Neural cell (in vitro differentiated cells): ENCODE data around the gene EPB41. TPM values are rescaled to one million over a fixed set of nuclear protein-coding genes. Genes with fewer than 3 reads are reported as not detected.

Source experiments
- H2AFZ ChIP-seq: fragments of 200-600, 300-800 bp; sonication (generic), shearing (Covaris generic); 2 replicates; pipeline ENCODE4 v1.6.0; 2014; ENCODE audit warnings: low read depth, mild to moderate bottlenecking, antibody characterized with exemption, low read length, moderate library complexity
- H3F3A ChIP-seq: fragments of 200-600 bp; shearing (Covaris generic); 2 replicates; pipeline ENCODE4 v1.6.1; 2016; ENCODE audit warnings: mild to moderate bottlenecking, moderate library complexity, mixed read lengths, antibody characterized with exemption, low read length; ENCODE audit not compliant: insufficient read depth, poor library complexity, severe bottlenecking
- H3K27ac ChIP-seq: fragments of 200-600, 300-800 bp; sonication (generic), shearing (Covaris generic); 2 replicates; pipeline ENCODE4 v1.5.1; 2014; ENCODE audit warnings: mild to moderate bottlenecking, low read length, moderate library complexity
- H3K27me3 ChIP-seq: fragments of 300-800, 200-600 bp; sonication (generic), shearing (Covaris generic); 2 replicates; pipeline ENCODE4 v1.6.0; 2014; ENCODE audit warnings: mild to moderate bottlenecking, low read depth, low read length, moderate library complexity; ENCODE audit not compliant: insufficient read depth
- H3K36me3 ChIP-seq: fragments of 300-800, 200-600 bp; sonication (generic), shearing (Covaris generic); 2 replicates; pipeline ENCODE4 v1.5.1; 2014; ENCODE audit warnings: mild to moderate bottlenecking, antibody characterized with exemption, low read length, moderate library complexity; ENCODE audit not compliant: insufficient read depth
- H3K4me2 ChIP-seq: fragments of 300-800, 200-600 bp; sonication (generic), shearing (Covaris generic); 2 replicates; pipeline ENCODE4 v1.6.0; 2014; ENCODE audit warnings: mild to moderate bottlenecking, low read length
- H3K4me3 ChIP-seq: fragments of 300-800, 200-600 bp; sonication (generic), shearing (Covaris generic); 2 replicates; pipeline ENCODE4 v1.5.1; 2014; ENCODE audit warnings: mild to moderate bottlenecking, low read length, moderate library complexity
- H3K79me2 ChIP-seq: fragments of 200-600 bp; shearing (Covaris generic); replicated peaks from 2 replicates; pipeline ENCODE4 v1.6.0; 2014; ENCODE audit warnings: mild to moderate bottlenecking, low read length, moderate library complexity; ENCODE audit not compliant: insufficient read depth
- H3K9ac ChIP-seq: fragments of 300-800, 200-600 bp; sonication (generic), shearing (Covaris generic); 2 replicates; pipeline ENCODE4 v1.6.1; 2016; ENCODE audit warnings: mild to moderate bottlenecking, low read length, mixed read lengths
- H3K9me2 ChIP-seq: fragments of 200-600 bp; shearing (Covaris generic); 2 replicates; pipeline ENCODE4 v1.6.1; 2016; ENCODE audit warnings: mild to moderate bottlenecking, low read length, mixed read lengths; ENCODE audit not compliant: insufficient read depth
- H3K9me3 ChIP-seq: fragments of 200-600, 300-800 bp; sonication (generic), shearing (Covaris generic); 2 replicates; pipeline ENCODE4 v1.6.1; 2016; ENCODE audit warnings: mild to moderate bottlenecking, mixed run types, low read length, moderate library complexity, mixed read lengths
- H4K20me1 ChIP-seq: fragments of 200-600 bp; shearing (Covaris generic); 2 replicates; pipeline ENCODE4 v1.6.1; 2016; ENCODE audit warnings: mild to moderate bottlenecking, mixed run types; ENCODE audit not compliant: insufficient read depth
- EP300 ChIP-seq: fragments of 450-650 bp; conservative IDR thresholded peaks from 2 replicates; pipeline ENCODE4 v1.6.1; 2014; ENCODE audit warnings: antibody characterized with exemption, mild to moderate bottlenecking, moderate library complexity; ENCODE audit not compliant: poor library complexity, severe bottlenecking
- EZH2 ChIP-seq: fragments of 200-600, 300-800 bp; shearing (Covaris generic), sonication (generic); IDR thresholded peaks from 2 replicates; pipeline ENCODE4 v1.6.1; 2014; ENCODE audit warnings: antibody characterized with exemption, low read length, borderline replicate concordance, mild to moderate bottlenecking; ENCODE audit not compliant: insufficient read depth, poor library complexity, severe bottlenecking
- MXI1 ChIP-seq: fragments of 450-650 bp; conservative IDR thresholded peaks from 2 replicates; pipeline ENCODE4 v1.6.1; 2014; ENCODE audit warnings: antibody characterized with exemption, mild to moderate bottlenecking; ENCODE audit not compliant: poor library complexity, severe bottlenecking
- POLR2AphosphoS5 ChIP-seq: IDR thresholded peaks from 2 replicates; pipeline ENCODE4 v1.6.1; 2012
- RAD21 ChIP-seq: fragments of 450-650 bp; conservative IDR thresholded peaks from 2 replicates; pipeline ENCODE4 v1.6.1; 2014; ENCODE audit warnings: antibody characterized with exemption, mild to moderate bottlenecking, moderate library complexity
- SMC3 ChIP-seq: fragments of 450-650 bp; conservative IDR thresholded peaks from 2 replicates; pipeline ENCODE4 v1.6.1; 2014; ENCODE audit warnings: antibody characterized with exemption, mild to moderate bottlenecking, moderate library complexity; ENCODE audit not compliant: poor library complexity
- TAF1 ChIP-seq: IDR thresholded peaks from 2 replicates; pipeline ENCODE4 v1.6.1; 2012; ENCODE audit warnings: low read depth
- polyA plus RNA-seq: library from polyadenylated mRNA; depleted of rRNA; stranded (reverse); fragments of >200 nt; gene quantifications from 2 replicates; pipeline ENCODE4 v1.2.3, GENCODE V29; 2014
- TF ChIP-seq, protein P1 (sequence below): IDR thresholded peaks from 2 replicates; pipeline ENCODE4 v1.6.1; 2012; ENCODE audit warnings: borderline replicate concordance
- TF ChIP-seq, protein P2 (sequence below): fragments of 450-650 bp; IDR thresholded peaks from 2 replicates; pipeline ENCODE4 v1.5.1; 2014; ENCODE audit warnings: antibody characterized with exemption, mild to moderate bottlenecking, moderate library complexity; ENCODE audit not compliant: poor library complexity, severe bottlenecking

Gene EPB41
- polyA plus RNA-seq, 1 donor from 2014 or later, result 62.0 TPM

DNA sequence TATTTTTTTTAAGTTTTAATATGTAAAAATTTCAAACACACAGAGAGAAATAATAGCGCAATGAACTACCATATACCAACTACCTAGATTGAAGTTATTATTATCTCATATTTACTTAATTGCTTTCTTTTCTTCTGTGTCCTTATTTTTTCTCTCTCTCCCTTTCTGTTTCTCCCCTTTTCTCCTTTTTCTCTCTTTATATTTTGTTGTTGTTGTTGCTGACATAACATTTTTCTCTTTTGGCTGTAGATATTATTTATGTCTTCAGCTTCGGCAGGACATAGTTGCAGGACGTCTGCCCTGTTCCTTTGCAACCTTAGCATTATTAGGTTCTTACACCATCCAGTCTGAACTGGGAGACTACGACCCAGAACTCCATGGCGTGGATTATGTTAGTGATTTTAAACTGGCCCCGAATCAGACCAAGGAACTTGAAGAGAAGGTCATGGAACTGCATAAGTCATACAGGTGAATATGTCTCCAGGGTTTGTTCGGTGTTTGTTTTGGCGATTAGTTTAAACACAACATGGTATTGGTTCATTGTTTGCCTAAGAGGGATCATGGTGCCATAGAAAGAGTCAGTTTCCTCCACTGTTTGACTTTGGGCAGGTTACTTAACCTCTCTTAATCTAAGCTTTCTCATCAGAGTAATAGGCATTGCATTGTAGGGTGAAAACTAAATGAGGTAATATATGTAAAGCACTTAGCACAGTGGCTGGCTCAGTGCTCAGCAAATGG, 103.8 kb downstream of the EPB41 start:
- no peak overlapping the region for H3K4me3 ChIP-seq
- no peaks in the 10 kb centered on the region for H4K20me1 ChIP-seq
- TF ChIP-seq RAD21 (no peak), POLR2AphosphoS5 (no peak), MXI1 (no peak), TAF1 (no peak), EP300 (no peak), SMC3 (no peak), EZH2 (no peak)
- TF ChIP-seq, protein P1, sequence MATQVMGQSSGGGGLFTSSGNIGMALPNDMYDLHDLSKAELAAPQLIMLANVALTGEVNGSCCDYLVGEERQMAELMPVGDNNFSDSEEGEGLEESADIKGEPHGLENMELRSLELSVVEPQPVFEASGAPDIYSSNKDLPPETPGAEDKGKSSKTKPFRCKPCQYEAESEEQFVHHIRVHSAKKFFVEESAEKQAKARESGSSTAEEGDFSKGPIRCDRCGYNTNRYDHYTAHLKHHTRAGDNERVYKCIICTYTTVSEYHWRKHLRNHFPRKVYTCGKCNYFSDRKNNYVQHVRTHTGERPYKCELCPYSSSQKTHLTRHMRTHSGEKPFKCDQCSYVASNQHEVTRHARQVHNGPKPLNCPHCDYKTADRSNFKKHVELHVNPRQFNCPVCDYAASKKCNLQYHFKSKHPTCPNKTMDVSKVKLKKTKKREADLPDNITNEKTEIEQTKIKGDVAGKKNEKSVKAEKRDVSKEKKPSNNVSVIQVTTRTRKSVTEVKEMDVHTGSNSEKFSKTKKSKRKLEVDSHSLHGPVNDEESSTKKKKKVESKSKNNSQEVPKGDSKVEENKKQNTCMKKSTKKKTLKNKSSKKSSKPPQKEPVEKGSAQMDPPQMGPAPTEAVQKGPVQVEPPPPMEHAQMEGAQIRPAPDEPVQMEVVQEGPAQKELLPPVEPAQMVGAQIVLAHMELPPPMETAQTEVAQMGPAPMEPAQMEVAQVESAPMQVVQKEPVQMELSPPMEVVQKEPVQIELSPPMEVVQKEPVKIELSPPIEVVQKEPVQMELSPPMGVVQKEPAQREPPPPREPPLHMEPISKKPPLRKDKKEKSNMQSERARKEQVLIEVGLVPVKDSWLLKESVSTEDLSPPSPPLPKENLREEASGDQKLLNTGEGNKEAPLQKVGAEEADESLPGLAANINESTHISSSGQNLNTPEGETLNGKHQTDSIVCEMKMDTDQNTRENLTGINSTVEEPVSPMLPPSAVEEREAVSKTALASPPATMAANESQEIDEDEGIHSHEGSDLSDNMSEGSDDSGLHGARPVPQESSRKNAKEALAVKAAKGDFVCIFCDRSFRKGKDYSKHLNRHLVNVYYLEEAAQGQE, result no peak
- TF ChIP-seq, protein P2, sequence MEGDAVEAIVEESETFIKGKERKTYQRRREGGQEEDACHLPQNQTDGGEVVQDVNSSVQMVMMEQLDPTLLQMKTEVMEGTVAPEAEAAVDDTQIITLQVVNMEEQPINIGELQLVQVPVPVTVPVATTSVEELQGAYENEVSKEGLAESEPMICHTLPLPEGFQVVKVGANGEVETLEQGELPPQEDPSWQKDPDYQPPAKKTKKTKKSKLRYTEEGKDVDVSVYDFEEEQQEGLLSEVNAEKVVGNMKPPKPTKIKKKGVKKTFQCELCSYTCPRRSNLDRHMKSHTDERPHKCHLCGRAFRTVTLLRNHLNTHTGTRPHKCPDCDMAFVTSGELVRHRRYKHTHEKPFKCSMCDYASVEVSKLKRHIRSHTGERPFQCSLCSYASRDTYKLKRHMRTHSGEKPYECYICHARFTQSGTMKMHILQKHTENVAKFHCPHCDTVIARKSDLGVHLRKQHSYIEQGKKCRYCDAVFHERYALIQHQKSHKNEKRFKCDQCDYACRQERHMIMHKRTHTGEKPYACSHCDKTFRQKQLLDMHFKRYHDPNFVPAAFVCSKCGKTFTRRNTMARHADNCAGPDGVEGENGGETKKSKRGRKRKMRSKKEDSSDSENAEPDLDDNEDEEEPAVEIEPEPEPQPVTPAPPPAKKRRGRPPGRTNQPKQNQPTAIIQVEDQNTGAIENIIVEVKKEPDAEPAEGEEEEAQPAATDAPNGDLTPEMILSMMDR, result no peak
- H3K9me3 ChIP-seq, result no peaks in the 10 kb centered on the region
- no peaks in the 10 kb centered on the region for H3K27me3 ChIP-seq
- peaks cover 3% of the 10 kb centered on the region for H3F3A ChIP-seq
- H3K79me2 ChIP-seq, result no peaks in the 10 kb centered on the region
- H3K4me2 ChIP-seq, result no peak overlapping the region
- no peak overlapping the region for H3K9ac ChIP-seq
- no peaks in the 10 kb centered on the region for H3K36me3 ChIP-seq
- no peak overlapping the region for H3K27ac ChIP-seq
- no peak overlapping the region for H2AFZ ChIP-seq
- H3K9me2 ChIP-seq, result no peaks in the 10 kb centered on the region

DNA sequence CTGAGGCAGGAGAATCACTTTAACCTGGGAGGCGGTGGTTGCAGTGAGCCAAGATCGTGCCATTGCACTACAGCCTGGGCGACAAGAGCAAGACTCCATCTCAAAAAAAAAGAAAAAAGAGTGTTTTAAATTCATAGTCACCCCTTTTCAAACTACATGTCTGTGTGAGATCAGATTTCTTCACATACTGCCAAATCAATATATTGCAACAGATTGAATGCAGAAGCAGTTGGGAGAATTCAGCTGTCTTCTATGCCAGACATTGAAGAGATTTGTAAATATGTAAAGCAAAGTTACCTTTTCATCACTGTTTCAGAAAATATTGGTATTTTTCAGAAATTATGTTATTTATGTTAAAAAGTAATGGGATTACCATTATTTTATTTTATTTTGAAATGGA, 108.3 kb downstream of the EPB41 start:
- no peak overlapping the region for H2AFZ ChIP-seq
- no peak overlapping the region for H3K27ac ChIP-seq
- no peaks in the 10 kb centered on the region for H3K36me3 ChIP-seq
- H3K9me3 ChIP-seq, result no peaks in the 10 kb centered on the region
- H3K9ac ChIP-seq, result no peak overlapping the region
- no peak overlapping the region for H3K4me3 ChIP-seq
- H3K4me2 ChIP-seq, result no peak overlapping the region
- no peaks in the 10 kb centered on the region for H3K9me2 ChIP-seq
- H3K27me3 ChIP-seq, result no peaks in the 10 kb centered on the region
- no peaks in the 10 kb centered on the region for H4K20me1 ChIP-seq
- H3F3A ChIP-seq, result no peaks in the 10 kb centered on the region
- no peak for TF ChIP-seq RAD21
- no peak for TF ChIP-seq TAF1
- TF ChIP-seq SMC3, result no peak
- no peak for TF ChIP-seq EP300
- TF ChIP-seq, protein P1, result no peak
- TF ChIP-seq, protein P2, result no peak
- TF ChIP-seq MXI1, result no peak
- no peaks in the 10 kb centered on the region for H3K79me2 ChIP-seq
